GM12865 (cell line): ENCODE measurements around the gene ZNF76.
A peak's percentile ranks its signal among the peaks of the same experiment; 100 is the strongest.

ENCODE experiments used
- DNase-seq: peaks from one replicate; pipeline ENCODE4 v3.0.0; 2010; ENCODE audit warnings: low read depth
- H3K4me3 ChIP-seq: 2 replicates; pipeline ENCODE4 v1.5.1; 2011; ENCODE audit warnings: mild to moderate bottlenecking, low read depth, low read length, control low read depth
- CTCF ChIP-seq: IDR thresholded peaks from 2 replicates; pipeline ENCODE4 v1.5.1; 2011; ENCODE audit warnings: low read length, control low read depth, low read depth, inconsistent platforms; ENCODE audit not compliant: insufficient read depth; ENCODE audit errors: missing control alignments

ZNF76 gene

GRCh38 chr6:35311390-35312075 lies 52.0 kb downstream of the ZNF76 start:
- peak overlapping the region; percentile 30 for H3K4me3 ChIP-seq
- DNase-seq, result peak; percentile 65

GRCh38 chr6:35312076-35312800 lies 52.7 kb downstream of the ZNF76 start:
- TF ChIP-seq CTCF, result no peak
- DNase-seq, result no peak
- H3K4me3 ChIP-seq, result no peak overlapping the region

More at GRCh38 chr6:35311390-35312075, 52.0 kb downstream of the ZNF76 start:
- TF ChIP-seq CTCF, result no peak

- no peak for TF ChIP-seq CTCF
- no peak for DNase-seq
- H3K4me3 ChIP-seq, result no peak overlapping the region
Observed at GRCh38 chr6:35312807-35313206, 53.3 kb downstream of the ZNF76 start.

- no peak for DNase-seq
- TF ChIP-seq CTCF, result no peak
- no peak overlapping the region for H3K4me3 ChIP-seq
Observed at GRCh38 chr6:35317483-35318195, 58.1 kb downstream of the ZNF76 start.

GRCh38 chr6:35318196-35319171 lies 58.9 kb downstream of the ZNF76 start:
- no peak overlapping the region for H3K4me3 ChIP-seq
- DNase-seq, result no peak
- TF ChIP-seq CTCF, result no peak

GRCh38 chr6:35319346-35320030 lies 60.0 kb downstream of the ZNF76 start:
- no peak for DNase-seq
- no peak overlapping the region for H3K4me3 ChIP-seq
- TF ChIP-seq CTCF, result no peak
